Stimulated activated naive CD4-positive, alpha-beta T cell (primary cell): ENCODE data around the gene PTPRC.

Source experiments
- DNase-seq, 6 experiments: peaks; one replicate each; lab custom pipeline; 2025; lab: John Stamatoyannopoulos, UW

The PTPRC gene

DNA sequence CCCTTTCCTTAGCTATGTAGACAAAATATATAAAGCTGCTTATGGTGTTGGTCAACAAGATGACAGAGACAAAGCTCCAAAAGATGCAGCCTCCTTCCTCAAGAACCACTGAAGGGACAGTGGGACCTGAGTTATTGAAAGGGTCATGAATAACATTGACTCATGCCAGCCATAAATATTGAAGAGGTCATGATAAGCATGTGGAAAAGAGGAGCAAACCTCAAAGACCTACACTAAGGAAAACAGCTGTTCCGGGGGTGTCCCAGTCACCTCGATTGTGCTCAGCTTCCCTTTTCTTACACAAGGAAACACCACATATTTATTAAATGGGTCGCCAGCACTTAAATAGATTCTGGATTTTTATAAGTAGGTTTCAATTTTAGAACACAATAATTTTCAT lies 112.9 kb downstream of the PTPRC start:
- no peak for DNase-seq

DNA sequence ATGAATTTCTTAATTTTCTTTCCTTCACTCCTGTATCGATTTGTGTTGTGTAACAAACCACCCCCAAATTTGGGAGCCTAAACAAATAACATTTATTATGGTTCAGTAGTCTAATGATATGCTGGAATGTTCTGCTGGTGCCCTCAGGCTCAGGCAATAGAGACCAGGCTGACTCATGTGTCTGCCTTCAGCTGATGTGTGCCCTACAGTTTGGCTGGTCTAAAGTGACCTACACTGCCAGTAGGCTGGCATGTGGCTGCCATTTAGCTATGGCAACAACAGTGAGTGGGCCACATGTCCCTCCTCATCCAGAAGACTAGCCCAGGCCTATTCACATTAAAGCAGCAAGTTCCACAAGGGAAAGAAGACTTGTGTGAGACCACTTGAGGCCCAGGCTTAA lies 115.8 kb downstream of the PTPRC start:
- DNase-seq = no peak

GRCh38 chr1:198755715-198756114 lies 116.9 kb downstream of the PTPRC start:
- no peak for DNase-seq

DNA sequence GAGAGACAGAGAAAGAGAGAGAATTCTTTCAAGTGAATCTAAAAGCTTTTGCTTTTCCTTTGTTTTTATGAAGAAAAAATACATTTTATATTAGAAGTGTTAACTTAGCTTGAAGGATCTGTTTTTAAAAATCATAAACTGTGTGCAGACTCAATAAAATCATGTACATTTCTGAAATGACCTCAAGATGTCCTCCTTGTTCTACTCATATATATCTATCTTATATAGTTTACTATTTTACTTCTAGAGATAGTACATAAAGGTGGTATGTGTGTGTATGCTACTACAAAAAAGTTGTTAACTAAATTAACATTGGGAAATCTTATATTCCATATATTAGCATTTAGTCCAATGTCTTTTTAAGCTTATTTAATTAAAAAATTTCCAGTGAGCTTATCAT lies 117.6 kb downstream of the PTPRC start:
- DNase-seq = no peak

- no peak for DNase-seq
These were observed 123.2 kb downstream of the PTPRC start for GRCh38 chr1:198761859-198762616.

DNA sequence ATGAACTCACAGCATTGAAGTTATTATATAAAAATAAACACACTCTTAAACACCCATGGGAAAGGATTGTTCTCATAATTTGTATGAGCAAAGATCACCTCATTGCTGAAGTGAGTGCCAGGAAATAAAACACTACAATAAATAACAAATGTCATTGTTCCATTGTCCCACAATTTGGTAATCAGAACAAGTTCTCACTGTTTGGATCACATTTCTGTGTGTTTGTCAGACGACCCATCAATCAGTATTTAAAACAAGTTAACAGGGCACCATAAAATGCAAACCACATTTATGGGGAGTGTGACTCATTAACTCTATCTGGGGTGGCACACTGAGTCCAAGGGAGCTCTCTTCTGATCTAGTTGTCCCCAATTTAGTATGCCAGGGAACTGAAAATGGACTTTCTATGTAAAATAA lies 124.5 kb downstream of the PTPRC start:
- no peak for DNase-seq

DNA sequence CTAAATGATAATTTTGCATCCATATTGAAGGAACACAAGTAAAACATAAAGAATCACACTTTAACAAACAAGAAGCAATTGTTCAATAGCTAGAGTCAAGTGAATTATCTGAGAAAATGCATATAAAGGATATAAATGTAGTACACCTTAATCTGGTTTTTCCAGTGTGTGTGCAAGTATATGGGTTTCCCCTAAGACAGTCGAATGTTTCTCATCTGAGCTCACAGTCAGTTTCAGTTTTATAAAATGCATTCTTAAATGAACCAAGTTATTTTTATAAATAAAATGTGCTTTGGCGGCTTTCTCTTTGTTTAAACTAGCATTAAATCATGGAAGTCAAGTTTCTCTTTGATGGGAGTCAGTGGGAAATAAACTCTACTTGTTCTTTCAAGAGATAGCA lies 125.9 kb downstream of the PTPRC start:
- no peak for DNase-seq

DNA sequence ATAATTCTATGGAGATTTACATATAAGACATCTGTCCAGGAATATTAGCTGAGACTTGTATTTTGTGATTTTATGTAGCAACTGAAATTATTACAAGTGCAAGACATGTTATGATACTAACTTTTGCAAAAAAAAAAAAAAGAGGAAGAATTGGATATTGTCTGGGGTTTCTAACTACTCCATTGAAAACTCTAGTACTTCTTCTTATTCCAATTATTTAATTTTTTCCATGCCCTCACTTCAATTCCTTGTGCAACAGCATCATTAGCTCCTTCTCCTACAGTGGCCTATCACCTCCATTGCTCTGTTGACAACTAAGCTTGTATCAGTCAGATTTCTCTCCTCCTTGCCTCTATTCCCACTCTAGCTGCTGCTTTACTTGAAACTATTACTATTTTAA lies 126.6 kb downstream of the PTPRC start:
- DNase-seq = no peak

DNA sequence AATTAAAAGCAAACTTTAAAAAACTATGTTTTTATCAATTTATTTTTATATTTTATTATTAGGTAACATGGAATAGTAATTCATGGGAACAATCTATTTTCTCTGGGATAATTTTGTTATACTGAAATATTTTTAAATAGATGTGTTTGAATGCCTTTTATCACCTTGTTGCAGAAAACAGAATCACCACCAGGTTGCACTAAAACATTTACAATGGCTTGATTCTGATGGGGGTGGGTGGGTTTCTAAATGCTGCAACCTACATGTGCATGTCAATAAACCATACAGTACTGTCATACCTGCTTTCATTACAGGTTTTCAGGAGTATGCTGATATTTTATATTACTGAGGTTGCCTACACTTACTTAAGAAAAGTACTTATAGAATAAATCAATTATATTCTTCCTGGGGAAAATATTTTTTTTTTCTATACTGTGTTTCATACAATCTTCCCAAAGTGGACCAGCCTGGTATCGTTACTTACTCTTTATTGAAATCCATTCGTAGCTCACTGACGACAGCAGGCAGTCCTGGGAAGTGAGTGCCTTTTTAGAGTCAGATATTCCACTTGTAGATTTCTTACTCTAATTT lies 132.8 kb downstream of the PTPRC start:
- DNase-seq = peak in 2 of 6 experiments; percentile 13 to 18

DNA sequence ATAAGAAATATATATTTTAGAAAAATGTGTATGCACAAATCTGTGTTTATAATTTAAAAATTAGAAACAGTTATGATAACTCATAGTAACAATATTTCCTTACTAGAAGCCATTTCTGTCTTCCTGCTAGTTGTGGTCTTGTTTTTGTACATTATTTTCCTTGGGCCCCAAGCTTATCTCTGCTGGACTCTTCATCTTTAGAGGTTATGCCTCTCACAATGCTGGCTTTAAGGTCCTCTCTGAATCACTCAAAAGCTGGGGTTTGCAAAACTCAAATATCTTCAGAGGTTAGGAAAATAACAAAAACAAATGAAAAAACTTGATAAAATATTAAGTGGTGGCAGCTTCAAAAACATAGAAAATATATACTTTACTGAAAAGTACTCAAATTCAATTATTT lies 133.8 kb downstream of the PTPRC start:
- DNase-seq = no peak

DNA sequence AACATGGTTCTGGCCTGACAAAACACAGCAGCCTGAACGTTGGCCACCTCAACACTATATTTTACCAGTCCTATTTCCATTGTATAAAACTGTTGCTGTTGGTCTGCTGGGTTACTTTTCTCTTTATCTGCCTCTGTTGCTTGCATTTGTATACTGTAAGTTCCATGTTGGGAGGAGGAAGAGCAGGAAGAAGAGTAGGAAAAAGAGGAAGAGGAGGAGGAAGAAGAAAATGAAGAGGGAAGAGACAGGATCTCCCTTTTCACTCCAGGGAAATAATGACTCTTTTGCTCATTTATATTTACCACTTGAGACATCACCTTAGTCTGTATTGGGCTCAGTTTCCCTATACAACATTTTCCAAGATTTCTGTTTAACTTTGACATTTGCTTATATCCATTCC lies 134.2 kb downstream of the PTPRC start:
- no peak for DNase-seq

DNA sequence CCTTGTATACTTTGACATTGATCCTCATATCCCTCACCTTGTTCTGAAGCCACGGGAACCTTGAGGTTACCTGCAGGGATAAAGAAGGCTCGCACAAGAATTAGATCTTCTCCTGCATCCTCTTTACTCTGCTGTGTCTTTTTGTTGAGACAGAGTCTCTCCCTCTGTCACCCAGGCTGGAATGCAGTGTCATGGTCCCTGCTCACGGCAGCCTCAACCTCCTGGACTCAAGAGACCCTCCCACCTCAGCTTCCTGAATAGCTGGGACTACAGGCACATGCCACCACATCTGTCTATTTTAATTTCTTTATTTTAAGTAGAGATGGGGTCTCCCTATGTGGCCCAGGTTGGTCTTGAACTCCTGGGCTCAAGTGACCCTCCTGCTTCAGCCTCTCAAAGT lies 134.7 kb downstream of the PTPRC start:
- no peak for DNase-seq

DNA sequence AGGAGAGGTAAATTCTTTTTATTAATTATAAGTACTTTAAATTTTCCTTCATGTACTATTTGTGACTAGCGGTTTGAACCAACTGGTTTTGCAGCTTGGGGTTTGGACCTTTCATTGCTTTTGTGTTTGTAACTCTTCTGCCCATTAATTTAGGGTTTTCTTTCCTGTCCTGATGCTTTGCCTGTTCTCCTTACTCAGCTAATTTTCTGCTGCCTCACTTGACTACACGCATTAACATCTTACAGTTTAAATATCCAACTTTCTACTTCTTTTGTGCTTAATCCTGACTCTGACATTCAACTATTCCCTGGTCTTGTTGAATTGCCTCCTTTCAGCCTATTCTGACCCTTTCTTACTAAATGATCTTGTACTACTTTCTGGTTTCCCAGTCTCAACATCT lies 135.6 kb downstream of the PTPRC start:
- DNase-seq = no peak

- no peak for DNase-seq
These were observed 136.8 kb downstream of the PTPRC start for GRCh38 chr1:198775606-198776005.

- no peak for DNase-seq
These were observed 137.8 kb downstream of the PTPRC start for GRCh38 chr1:198776602-198777029.

DNA sequence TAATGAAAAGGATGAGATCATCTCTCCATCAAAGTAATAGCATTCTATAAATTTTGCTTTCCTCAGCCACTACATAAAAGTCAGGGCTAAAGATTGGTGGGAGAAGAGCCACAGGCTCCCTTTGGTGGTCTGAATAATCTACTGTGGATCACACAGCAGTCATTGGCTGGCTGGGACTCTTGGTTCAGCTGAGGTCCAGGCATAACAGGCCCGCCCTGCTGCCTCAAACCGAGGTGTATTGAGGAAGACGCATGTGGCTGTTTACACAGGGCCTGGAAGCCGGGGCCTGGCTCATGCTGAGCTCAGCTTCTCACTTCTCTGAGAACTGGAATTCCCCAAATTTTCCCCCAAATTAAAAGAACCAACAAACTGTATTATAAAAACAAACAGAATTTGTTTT lies 139.2 kb downstream of the PTPRC start:
- DNase-seq = no peak

GRCh38 chr1:198780376-198780775 lies 141.5 kb downstream of the PTPRC start:
- no peak for DNase-seq

- no peak for DNase-seq
These were observed 149.8 kb downstream of the PTPRC start for GRCh38 chr1:198788561-198789064.

DNA sequence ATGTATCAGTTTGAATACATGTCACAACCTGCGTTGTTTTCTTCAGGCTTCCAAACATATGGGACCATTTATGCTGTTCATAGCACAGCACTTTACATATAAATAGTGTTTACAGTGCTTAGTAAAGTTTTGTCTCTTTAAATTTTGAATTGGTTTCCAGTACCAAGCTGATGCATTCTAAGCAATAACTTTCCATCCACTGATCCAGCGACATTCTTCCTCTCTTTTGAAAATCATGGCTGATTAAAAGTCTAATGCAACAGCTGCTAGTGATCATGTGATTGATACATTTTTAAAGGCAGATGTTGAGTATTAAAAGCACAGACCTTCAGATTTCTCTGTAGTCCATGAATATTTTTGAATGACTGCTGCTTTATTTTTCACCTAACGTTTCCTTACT lies 154.9 kb downstream of the PTPRC start:
- no peak for DNase-seq

GRCh38 chr1:198794498-198794897 lies 155.7 kb downstream of the PTPRC start:
- no peak for DNase-seq

DNA sequence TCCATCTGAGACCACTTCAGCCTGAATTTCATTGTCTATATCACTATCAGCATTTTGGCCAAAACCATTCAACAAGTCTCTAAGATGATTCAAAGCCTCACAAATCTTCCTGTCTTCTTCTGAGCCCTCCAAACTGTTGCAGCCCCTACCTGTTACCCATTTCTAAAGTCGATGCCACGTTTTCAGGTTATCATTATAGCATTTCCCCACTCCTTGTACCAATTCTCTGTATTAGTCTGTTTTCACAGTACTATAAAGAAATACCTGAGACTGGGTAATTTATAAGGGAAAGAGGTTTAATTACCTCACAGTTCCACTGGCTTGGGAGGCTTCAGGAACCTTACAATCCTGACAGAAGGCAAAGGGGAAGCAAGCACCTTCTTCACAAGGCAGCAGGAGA lies 158.8 kb downstream of the PTPRC start:
- no peak for DNase-seq

DNA sequence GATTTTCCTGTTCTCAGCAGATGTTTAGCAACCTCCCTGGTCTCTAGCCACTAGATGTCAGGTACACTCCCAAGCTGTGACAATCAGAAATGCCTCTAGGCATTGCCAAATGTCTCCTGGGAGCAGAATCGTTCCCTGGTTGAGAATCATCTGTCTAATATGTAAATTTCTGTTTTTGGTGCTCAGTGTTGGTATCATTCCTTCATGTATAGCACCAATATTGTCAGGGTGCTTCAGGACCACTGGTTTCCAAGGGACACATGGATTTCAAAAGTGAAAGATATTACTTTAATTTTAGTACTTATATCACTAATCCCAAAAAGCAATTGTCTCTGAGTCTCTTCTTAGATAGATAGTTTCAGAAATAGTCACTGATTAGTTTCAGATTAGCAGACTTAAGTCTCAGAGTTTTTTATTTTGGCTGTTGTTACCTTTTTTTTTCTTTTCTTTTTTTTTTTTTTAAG lies 160.1 kb downstream of the PTPRC start:
- DNase-seq = no peak

- DNase-seq = no peak
These were observed 166.8 kb downstream of the PTPRC start for GRCh38 chr1:198805498-198806151.
